Measurements from ENCODE around the gene CHKB.
"Not testable (repeated sequence)": the region's sequence is repeated elsewhere in the genome, so short reads cannot be mapped to it uniquely, and the experiment has no call there.

CHKB gene

GRCh38 chr22:50609599-50609998 is 26.9 kb upstream of the CHKB start:
- H3K9me3 ChIP-seq (replicated peaks in 1 of 2; ENCODE audit: control insufficient read depth in 2 of 2, insufficient read depth in 1 of 2, low read depth in 1 of 2, low read length in 2 of 2), result no peaks in the 10 kb centered on the region
- no peak overlapping the region for H3K4ac ChIP-seq (ENCODE audit: low read length)
- no peak overlapping the region for H3K27ac ChIP-seq (replicated peaks; ENCODE audit: low read length)
- no peak overlapping the region for H2BK15ac ChIP-seq (ENCODE audit: low read length)
- H3K9ac ChIP-seq (ENCODE audit: low read depth, low read length, poor library complexity), result no peak overlapping the region
- no CpG with 5 or more reads among the region's 12 CpGs for WGBS, 2 donors (ENCODE audit: extremely low coverage in 2 of 2, insufficient read length in 2 of 2, insufficient replicate concordance in 1 of 2)
- H2AFZ ChIP-seq (ENCODE audit: low read length), result no peak overlapping the region
- H2AK5ac ChIP-seq (ENCODE audit: low read depth, low read length), result no peak overlapping the region
- peak overlapping the region; percentile 85 for H4K91ac ChIP-seq (ENCODE audit: low read depth, low read length, poor library complexity)
- no peak overlapping the region for H3K14ac ChIP-seq (ENCODE audit: low read length)
- no peak overlapping the region for H3K18ac ChIP-seq (ENCODE audit: low read length)
- H3K4me2 ChIP-seq (ENCODE audit: insufficient read depth, low read length, poor library complexity, severe bottlenecking), result no peak overlapping the region
- H3K27me3 ChIP-seq (ENCODE audit: control insufficient read depth in 3 of 3, insufficient read depth in 3 of 3, low read depth in 1 of 3, low read length in 3 of 3), result peaks cover 0 to 5% (median 0%) of the 10 kb centered on the region in 3 experiments
- no peak overlapping the region for H2BK12ac ChIP-seq (ENCODE audit: low read length)
- no peak overlapping the region for H3K23ac ChIP-seq (ENCODE audit: low read depth, low read length, poor library complexity)
- no peak overlapping the region for H4K8ac ChIP-seq (ENCODE audit: low read depth, low read length)
- H2BK5ac ChIP-seq (ENCODE audit: low read length), result peak overlapping the region; percentile 66
- DNase-seq (ENCODE audit: low spot score), result no peak
- no peaks in the 10 kb centered on the region for H3K79me1 ChIP-seq (ENCODE audit: low read depth, low read length)
- peaks cover 0 to 3% of the 10 kb centered on the region in 2 donors for H3K4me1 ChIP-seq (ENCODE audit: control insufficient read depth in 2 of 2, insufficient read depth in 1 of 2, low read depth in 1 of 2, low read length in 2 of 2)
- peaks cover 0 to 33% of the 10 kb centered on the region in 2 donors for H3K36me3 ChIP-seq (replicated peaks in 1 of 2; ENCODE audit: control insufficient read depth in 2 of 2, insufficient read depth in 2 of 2, low read length in 2 of 2)
- no peak overlapping the region for H2BK120ac ChIP-seq (ENCODE audit: low read depth, low read length)
- H3K4me3 ChIP-seq (ENCODE audit: low read length in 2 of 2), result no peak overlapping the region

GRCh38 chr22:50608996-50609395 is 26.3 kb upstream of the CHKB start:
- no peak overlapping the region for H2AFZ ChIP-seq (ENCODE audit: low read length)
- no peak overlapping the region for H3K23ac ChIP-seq (ENCODE audit: low read depth, low read length, poor library complexity)
- no peak overlapping the region for H3K4ac ChIP-seq (ENCODE audit: low read length)
- DNase-seq (ENCODE audit: low spot score), result no peak
- no peak overlapping the region for H3K4me3 ChIP-seq (ENCODE audit: low read length in 2 of 2)
- H2BK120ac ChIP-seq (ENCODE audit: low read depth, low read length), result no peak overlapping the region
- no peak overlapping the region for H2BK5ac ChIP-seq (ENCODE audit: low read length)
- H2BK15ac ChIP-seq (ENCODE audit: low read length), result no peak overlapping the region
- H3K79me1 ChIP-seq (ENCODE audit: low read depth, low read length), result no peaks in the 10 kb centered on the region
- H4K91ac ChIP-seq (ENCODE audit: low read depth, low read length, poor library complexity), result no peak overlapping the region
- no peak overlapping the region for H2AK5ac ChIP-seq (ENCODE audit: low read depth, low read length)
- H3K4me1 ChIP-seq (ENCODE audit: control insufficient read depth in 2 of 2, insufficient read depth in 1 of 2, low read depth in 1 of 2, low read length in 2 of 2), result peaks cover 0 to 3% of the 10 kb centered on the region in 2 donors
- peaks cover 0 to 5% (median 0%) of the 10 kb centered on the region in 3 experiments for H3K27me3 ChIP-seq (ENCODE audit: control insufficient read depth in 3 of 3, insufficient read depth in 3 of 3, low read depth in 1 of 3, low read length in 3 of 3)
- WGBS, 2 donors (ENCODE audit: extremely low coverage in 2 of 2, insufficient read length in 2 of 2, insufficient replicate concordance in 1 of 2), result no CpG with 5 or more reads among the region's 10 CpGs
- no peaks in the 10 kb centered on the region for H3K9me3 ChIP-seq (replicated peaks in 1 of 2; ENCODE audit: control insufficient read depth in 2 of 2, insufficient read depth in 1 of 2, low read depth in 1 of 2, low read length in 2 of 2)
- H3K18ac ChIP-seq (ENCODE audit: low read length), result peak overlapping the region; percentile 6
- H3K27ac ChIP-seq (replicated peaks; ENCODE audit: low read length), result no peak overlapping the region
- peaks cover 0 to 34% of the 10 kb centered on the region in 2 donors for H3K36me3 ChIP-seq (replicated peaks in 1 of 2; ENCODE audit: control insufficient read depth in 2 of 2, insufficient read depth in 2 of 2, low read length in 2 of 2)
- no peak overlapping the region for H2BK12ac ChIP-seq (ENCODE audit: low read length)
- H3K4me2 ChIP-seq (ENCODE audit: insufficient read depth, low read length, poor library complexity, severe bottlenecking), result no peak overlapping the region
- H3K9ac ChIP-seq (ENCODE audit: low read depth, low read length, poor library complexity), result peak overlapping the region; percentile 70
- H3K14ac ChIP-seq (ENCODE audit: low read length), result peak overlapping the region; percentile 21
- H4K8ac ChIP-seq (ENCODE audit: low read depth, low read length), result no peak overlapping the region

GRCh38 chr22:50608058-50608840 is 25.6 kb upstream of the CHKB start:
- H3K4me3 ChIP-seq (ENCODE audit: low read length in 2 of 2); H3K4me1 ChIP-seq (ENCODE audit: control insufficient read depth in 2 of 2, insufficient read depth in 1 of 2, low read depth in 1 of 2, low read length in 2 of 2); DNase-seq (ENCODE audit: low spot score); H3K79me1 ChIP-seq (ENCODE audit: low read depth, low read length); H4K91ac ChIP-seq (ENCODE audit: low read depth, low read length, poor library complexity); H3K4ac ChIP-seq (ENCODE audit: low read length); H4K8ac ChIP-seq (ENCODE audit: low read depth, low read length); H3K9me3 ChIP-seq (replicated peaks in 1 of 2; ENCODE audit: control insufficient read depth in 2 of 2, insufficient read depth in 1 of 2, low read depth in 1 of 2, low read length in 2 of 2); H3K27ac ChIP-seq (replicated peaks; ENCODE audit: low read length); H2BK12ac ChIP-seq (ENCODE audit: low read length); H3K14ac ChIP-seq (ENCODE audit: low read length); H3K4me2 ChIP-seq (ENCODE audit: insufficient read depth, low read length, poor library complexity, severe bottlenecking); H2AK5ac ChIP-seq (ENCODE audit: low read depth, low read length); H2AFZ ChIP-seq (ENCODE audit: low read length); H2BK120ac ChIP-seq (ENCODE audit: low read depth, low read length); H2BK5ac ChIP-seq (ENCODE audit: low read length); H3K27me3 ChIP-seq (ENCODE audit: control insufficient read depth in 3 of 3, insufficient read depth in 3 of 3, low read depth in 1 of 3, low read length in 3 of 3); H3K18ac ChIP-seq (ENCODE audit: low read length): not testable (repeated sequence)
- Histone ChIP-seq H3K36me3 (replicated peaks in 1 of 2; ENCODE audit: control insufficient read depth in 2 of 2, insufficient read depth in 2 of 2, low read length in 2 of 2) (peaks cover 0 to 34% of the 10 kb centered on the region in 2 donors), H3K9ac (ENCODE audit: low read depth, low read length, poor library complexity) (peak overlapping the region; percentile 21), H3K23ac (ENCODE audit: low read depth, low read length, poor library complexity) (peak overlapping the region; percentile 34), H2BK15ac (ENCODE audit: low read length) (peak overlapping the region; percentile 67)
- WGBS, 2 donors (ENCODE audit: extremely low coverage in 2 of 2, insufficient read length in 2 of 2, insufficient replicate concordance in 1 of 2), result no CpG with 5 or more reads among the region's 39 CpGs

- Histone ChIP-seq H3K9me3 (replicated peaks in 1 of 2; ENCODE audit: control insufficient read depth in 2 of 2, insufficient read depth in 1 of 2, low read depth in 1 of 2, low read length in 2 of 2) (no peaks in the 10 kb centered on the region), H3K23ac (ENCODE audit: low read depth, low read length, poor library complexity) (peak overlapping the region; percentile 55), H2BK12ac (ENCODE audit: low read length) (no peak overlapping the region), H3K79me1 (ENCODE audit: low read depth, low read length) (no peaks in the 10 kb centered on the region), H2AK5ac (ENCODE audit: low read depth, low read length) (peak overlapping the region; percentile 28), H3K14ac (ENCODE audit: low read length) (no peak overlapping the region), H3K4ac (ENCODE audit: low read length) (no peak overlapping the region), H4K8ac (ENCODE audit: low read depth, low read length) (no peak overlapping the region), H3K18ac (ENCODE audit: low read length) (no peak overlapping the region), H2AFZ (ENCODE audit: low read length) (no peak overlapping the region), H3K4me2 (ENCODE audit: insufficient read depth, low read length, poor library complexity, severe bottlenecking) (no peak overlapping the region), H3K9ac (ENCODE audit: low read depth, low read length, poor library complexity) (peak overlapping the region; percentile 21), H2BK5ac (ENCODE audit: low read length) (no peak overlapping the region), H3K4me3 (ENCODE audit: low read length in 2 of 2) (no peak overlapping the region), H3K4me1 (ENCODE audit: control insufficient read depth in 2 of 2, insufficient read depth in 1 of 2, low read depth in 1 of 2, low read length in 2 of 2) (peaks cover 0 to 2% of the 10 kb centered on the region in 2 donors), H4K91ac (ENCODE audit: low read depth, low read length, poor library complexity) (no peak overlapping the region), H3K27ac (replicated peaks; ENCODE audit: low read length) (no peak overlapping the region), H2BK15ac (ENCODE audit: low read length) (peak overlapping the region; percentile 67), H2BK120ac (ENCODE audit: low read depth, low read length) (no peak overlapping the region), H3K27me3 (ENCODE audit: control insufficient read depth in 3 of 3, insufficient read depth in 3 of 3, low read depth in 1 of 3, low read length in 3 of 3) (peaks cover 0 to 9% (median 0%) of the 10 kb centered on the region in 3 experiments), H3K36me3 (replicated peaks in 1 of 2; ENCODE audit: control insufficient read depth in 2 of 2, insufficient read depth in 2 of 2, low read length in 2 of 2) (peaks cover 0 to 34% of the 10 kb centered on the region in 2 donors)
- WGBS, 2 donors (ENCODE audit: extremely low coverage in 2 of 2, insufficient read length in 2 of 2, insufficient replicate concordance in 1 of 2), result no CpG with 5 or more reads among the region's 6 CpGs
- no peak for DNase-seq (ENCODE audit: low spot score)
Measured at GRCh38 chr22:50607659-50608020, 25.0 kb upstream of the CHKB start.

All from neuronal stem cell (in vitro differentiated cells).